C4-2B (cell line): ENCODE measurements around the gene ATP2B2.

Experiments used
- H3K27ac ChIP-seq: fragments of 450-650 bp; 2 replicates; pipeline ENCODE4 v1.5.1; 2017
- ZFX ChIP-seq: fragments of 450-650 bp; IDR thresholded peaks from 2 replicates; pipeline ENCODE4 v1.6.1; 2017
- TF ChIP-seq, protein P1 (sequence below): fragments of 450-650 bp; conservative IDR thresholded peaks from 2 replicates; pipeline ENCODE4 v1.5.1; 2017; ENCODE audit warnings: mild to moderate bottlenecking

ATP2B2 gene

DNA sequence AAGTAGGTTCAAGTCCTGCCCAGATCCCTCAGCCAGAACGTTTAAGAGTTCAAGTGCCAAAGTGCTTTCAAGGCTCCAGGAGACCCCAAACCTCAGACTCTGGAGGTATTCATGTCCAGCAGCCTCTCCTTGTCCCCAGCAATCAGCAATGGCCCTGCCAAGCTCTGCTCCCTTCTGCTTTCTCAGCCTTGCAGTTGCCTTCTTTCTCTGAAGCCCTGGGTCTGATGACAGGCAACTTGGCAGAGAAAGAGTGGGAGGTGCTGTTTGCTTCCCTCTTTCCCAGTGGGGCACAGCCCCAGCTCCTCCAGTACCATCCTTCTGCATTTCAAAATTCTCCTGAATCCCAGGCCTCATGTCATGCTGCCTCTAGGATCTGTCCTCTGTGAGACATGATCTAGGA is 40.2 kb downstream of the ATP2B2 start:
- no peak overlapping the region for H3K27ac ChIP-seq
- TF ChIP-seq ZFX, result no peak
- TF ChIP-seq, protein P1, sequence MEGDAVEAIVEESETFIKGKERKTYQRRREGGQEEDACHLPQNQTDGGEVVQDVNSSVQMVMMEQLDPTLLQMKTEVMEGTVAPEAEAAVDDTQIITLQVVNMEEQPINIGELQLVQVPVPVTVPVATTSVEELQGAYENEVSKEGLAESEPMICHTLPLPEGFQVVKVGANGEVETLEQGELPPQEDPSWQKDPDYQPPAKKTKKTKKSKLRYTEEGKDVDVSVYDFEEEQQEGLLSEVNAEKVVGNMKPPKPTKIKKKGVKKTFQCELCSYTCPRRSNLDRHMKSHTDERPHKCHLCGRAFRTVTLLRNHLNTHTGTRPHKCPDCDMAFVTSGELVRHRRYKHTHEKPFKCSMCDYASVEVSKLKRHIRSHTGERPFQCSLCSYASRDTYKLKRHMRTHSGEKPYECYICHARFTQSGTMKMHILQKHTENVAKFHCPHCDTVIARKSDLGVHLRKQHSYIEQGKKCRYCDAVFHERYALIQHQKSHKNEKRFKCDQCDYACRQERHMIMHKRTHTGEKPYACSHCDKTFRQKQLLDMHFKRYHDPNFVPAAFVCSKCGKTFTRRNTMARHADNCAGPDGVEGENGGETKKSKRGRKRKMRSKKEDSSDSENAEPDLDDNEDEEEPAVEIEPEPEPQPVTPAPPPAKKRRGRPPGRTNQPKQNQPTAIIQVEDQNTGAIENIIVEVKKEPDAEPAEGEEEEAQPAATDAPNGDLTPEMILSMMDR, result no peak

DNA sequence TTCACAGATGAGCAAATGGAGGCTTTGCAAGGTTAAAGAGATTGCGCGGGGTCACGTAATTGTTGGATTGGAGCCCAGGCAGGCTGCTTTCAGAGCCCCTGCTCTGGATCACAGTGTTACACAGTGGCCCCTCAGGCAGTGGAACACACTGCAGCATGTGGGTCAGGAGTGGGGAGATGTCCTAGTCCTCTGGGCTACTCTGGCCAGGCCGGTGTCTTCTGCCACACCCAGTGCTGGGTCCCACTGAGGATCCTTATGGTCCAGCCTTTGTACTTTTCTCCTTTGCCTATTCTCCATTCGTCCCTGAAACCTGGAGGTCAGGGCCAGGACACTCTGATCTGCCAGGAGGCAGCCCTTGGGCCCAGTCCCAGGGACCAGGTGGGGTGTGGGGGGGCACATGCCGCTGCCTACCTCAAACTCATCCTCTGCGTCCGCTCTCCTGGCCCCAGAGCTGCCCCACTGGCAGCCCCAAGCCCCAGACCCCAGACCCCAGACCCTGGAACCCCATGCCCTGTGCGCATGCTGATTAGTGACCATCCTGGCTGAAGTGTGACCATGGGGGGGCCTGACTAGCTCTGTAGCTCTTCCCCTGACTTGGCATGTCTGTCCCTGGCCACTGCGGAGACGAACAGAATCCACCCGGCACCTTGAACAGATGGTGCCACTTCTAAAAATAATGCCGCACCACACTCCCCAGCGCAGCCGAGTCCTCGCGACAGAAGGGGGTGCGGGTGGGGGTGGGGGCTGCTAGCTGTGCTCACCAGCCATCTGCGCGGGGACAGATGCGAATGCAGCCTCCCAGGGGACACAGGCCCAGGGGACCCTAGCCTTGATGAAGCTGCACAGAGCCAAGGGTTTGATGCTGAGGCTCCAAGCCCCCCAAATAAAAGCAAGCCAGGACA is 41.6 kb downstream of the ATP2B2 start:
- H3K27ac ChIP-seq, result no peak overlapping the region
- TF ChIP-seq, protein P1, result no peak
- no peak for TF ChIP-seq ZFX

DNA sequence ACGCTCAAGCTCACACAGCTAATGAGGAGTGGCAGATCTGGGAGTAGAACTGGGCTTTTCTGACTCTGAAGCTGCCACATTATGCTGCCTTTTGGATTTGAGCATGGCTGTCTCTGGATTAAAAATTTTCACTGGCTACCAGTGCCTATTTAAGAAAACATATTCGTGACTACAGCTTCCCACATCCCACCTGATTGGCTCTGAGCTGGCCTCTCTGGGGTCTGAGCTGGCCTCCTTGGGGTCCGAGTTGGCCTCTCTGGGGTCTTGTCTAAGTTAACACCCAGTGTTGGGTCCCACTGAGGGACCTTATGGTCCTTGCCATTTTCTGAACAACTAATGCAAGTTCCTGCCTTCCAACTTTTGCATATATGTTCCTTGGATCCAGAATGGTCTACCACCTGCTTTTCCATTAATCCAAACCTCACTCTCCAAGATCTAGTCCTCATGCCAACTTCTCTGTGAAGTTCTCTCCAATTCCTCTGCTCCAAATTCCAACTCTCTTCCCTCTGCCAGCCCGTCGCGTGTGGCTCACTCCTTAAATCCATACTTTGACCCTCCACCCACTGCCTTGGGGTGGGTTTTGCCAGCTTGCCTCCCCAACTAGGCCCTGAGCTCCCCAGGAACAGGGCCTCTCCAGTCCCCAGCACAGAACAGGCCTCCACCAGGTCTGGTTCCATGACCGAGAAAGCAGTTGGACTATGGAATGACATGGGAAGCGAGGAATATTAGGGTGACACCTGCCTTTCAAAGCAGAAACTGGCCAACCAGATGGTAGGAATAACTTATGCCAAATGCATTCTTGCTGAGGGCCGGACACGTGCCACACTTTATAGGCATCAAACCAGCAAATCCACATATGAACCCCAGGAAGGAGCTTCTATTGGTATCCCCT is 42.5 kb downstream of the ATP2B2 start:
- TF ChIP-seq ZFX, result no peak
- TF ChIP-seq, protein P1, result no peak
- no peak overlapping the region for H3K27ac ChIP-seq

DNA sequence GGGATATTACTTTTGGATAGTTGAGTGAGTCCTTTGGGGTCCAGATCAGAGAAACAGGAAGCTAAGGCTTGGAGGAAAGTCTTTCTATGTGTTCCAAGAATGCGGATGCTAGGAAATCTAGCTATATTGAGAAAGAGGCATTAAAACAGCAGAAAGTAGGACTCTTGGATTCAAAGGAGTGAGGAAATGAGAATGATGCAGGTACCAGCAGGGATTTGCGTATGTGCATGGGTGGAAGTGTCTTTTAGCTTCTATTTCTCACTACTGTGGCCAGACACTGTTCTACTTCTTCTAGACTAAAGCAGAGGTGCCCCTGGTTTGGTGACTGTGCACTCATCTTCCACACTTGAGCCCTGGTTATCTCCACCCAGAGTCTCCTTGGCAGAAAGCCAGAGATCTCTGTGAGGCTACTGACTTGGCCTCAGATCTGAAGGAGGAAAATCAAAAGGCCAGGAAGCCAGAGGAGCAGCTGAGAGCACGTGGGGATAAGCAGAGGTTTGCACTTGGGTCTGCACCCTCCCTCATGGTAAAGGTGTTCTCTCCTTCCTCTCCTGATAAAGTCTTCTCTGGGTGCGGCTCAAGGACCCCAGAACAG is 44.3 kb downstream of the ATP2B2 start:
- no peak for TF ChIP-seq ZFX
- TF ChIP-seq, protein P1, result no peak
- no peak overlapping the region for H3K27ac ChIP-seq

DNA sequence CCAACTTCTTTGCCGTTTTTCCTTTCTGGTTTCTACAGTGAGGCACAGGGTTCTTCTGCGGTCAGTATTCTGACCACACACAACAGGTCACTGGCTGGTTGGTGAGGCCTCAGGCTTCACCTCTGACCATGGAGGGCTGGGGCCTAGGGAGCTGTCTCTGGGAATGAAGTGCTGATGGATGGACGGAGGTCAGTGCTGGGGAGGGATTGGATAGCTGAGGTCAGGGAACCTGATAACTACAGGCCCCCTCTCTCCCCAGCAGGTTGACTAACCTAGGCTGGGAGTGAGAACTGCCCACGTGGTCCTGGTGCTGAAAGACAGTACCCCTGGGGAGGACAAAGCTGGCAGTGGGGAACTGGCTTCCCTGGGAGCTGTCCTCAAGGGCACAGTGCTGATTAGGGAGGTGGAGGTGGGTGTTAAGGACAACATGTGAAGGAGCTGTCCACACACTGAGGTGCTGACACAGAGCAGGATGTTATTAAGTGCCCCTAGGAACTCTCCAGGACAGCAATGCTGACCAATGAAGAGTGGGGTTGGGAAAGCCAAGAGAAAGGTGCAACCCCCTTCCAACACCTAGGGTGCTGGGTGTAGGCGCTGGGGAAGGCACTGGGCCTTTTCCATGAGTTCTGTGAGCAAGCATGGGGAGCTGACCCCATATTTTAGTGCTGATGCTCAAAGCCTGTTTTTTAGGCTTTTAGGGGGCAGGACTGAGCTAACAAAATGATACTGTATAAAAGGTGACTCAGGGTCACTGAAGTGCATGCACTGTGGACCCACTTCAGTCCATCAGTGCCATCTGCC is 45.2 kb downstream of the ATP2B2 start:
- H3K27ac ChIP-seq, result no peak overlapping the region
- no peak for TF ChIP-seq ZFX
- TF ChIP-seq, protein P1, result no peak

DNA sequence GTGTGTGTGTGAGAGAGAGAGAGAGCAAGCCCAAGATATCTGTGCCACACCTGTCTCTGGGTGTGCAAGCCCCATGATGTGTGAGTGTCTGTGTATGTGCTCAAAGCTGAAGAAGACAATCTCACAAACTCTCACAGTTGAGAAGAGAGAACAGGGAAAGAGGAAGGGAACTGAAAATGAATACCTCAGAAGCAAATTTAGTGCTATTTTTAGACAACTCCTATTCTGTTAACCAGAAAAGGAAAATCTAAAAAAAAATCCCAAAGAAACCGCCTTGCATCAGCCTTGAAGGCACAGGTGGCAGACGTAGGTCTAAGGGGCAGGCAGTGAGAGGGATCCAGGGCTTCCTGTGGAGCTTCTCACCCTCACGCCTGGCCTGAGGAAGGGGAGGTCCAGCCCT is 47.8 kb downstream of the ATP2B2 start:
- TF ChIP-seq, protein P1, result no peak
- no peak for TF ChIP-seq ZFX
- no peak overlapping the region for H3K27ac ChIP-seq
